AG10803 (cell line): ENCODE data around the gene CNTN6.

Experiments used
- DNase-seq: peaks from one replicate; pipeline ENCODE4 v3.0.0; 2010; ENCODE audit warnings: low read depth
- H3K4me3 ChIP-seq: 2 replicates; pipeline ENCODE4 v1.5.1; 2011; ENCODE audit warnings: mild to moderate bottlenecking, low read length, control low read depth
- CTCF ChIP-seq: conservative IDR thresholded peaks from 2 replicates; pipeline ENCODE4 v1.5.1; 2011; ENCODE audit warnings: mild to moderate bottlenecking, low read length, control low read depth, inconsistent platforms

The CNTN6 gene

GRCh38 chr3:1191026-1191425 lies 98.2 kb downstream of the CNTN6 start:
- H3K4me3 ChIP-seq = no peak overlapping the region
- DNase-seq = no peak
- TF ChIP-seq CTCF = no peak

- no peak overlapping the region for H3K4me3 ChIP-seq
- DNase-seq = peak; percentile 90
- peak; percentile 23 for TF ChIP-seq CTCF
Observed at GRCh38 chr3:1195947-1196346, 103.1 kb downstream of the CNTN6 start.

GRCh38 chr3:1197051-1197450 lies 104.2 kb downstream of the CNTN6 start:
- TF ChIP-seq CTCF = no peak
- no peak overlapping the region for H3K4me3 ChIP-seq
- DNase-seq = no peak

GRCh38 chr3:1200371-1200770 lies 107.5 kb downstream of the CNTN6 start:
- DNase-seq = no peak
- H3K4me3 ChIP-seq = no peak overlapping the region

GRCh38 chr3:1207904-1208303 lies 115.1 kb downstream of the CNTN6 start:
- DNase-seq = no peak
- no peak overlapping the region for H3K4me3 ChIP-seq
- TF ChIP-seq CTCF = no peak

More at GRCh38 chr3:1200371-1200770, 107.5 kb downstream of the CNTN6 start:
- no peak for TF ChIP-seq CTCF

GRCh38 chr3:1214933-1215332 lies 122.1 kb downstream of the CNTN6 start:
- no peak for DNase-seq
- H3K4me3 ChIP-seq = no peak overlapping the region

GRCh38 chr3:1216856-1217255 lies 124.0 kb downstream of the CNTN6 start:
- no peak for DNase-seq
- no peak overlapping the region for H3K4me3 ChIP-seq
- no peak for TF ChIP-seq CTCF

More at GRCh38 chr3:1214933-1215332, 122.1 kb downstream of the CNTN6 start:
- TF ChIP-seq CTCF = no peak
